ENCODE measurements around the gene C8G. TPM values are rescaled to one million over a fixed set of nuclear protein-coding genes. Genes with fewer than 3 reads are reported as not detected.

The C8G gene
- total RNA-seq, 4 donors from 2014 or later: 4.3 to 7.9 (median 6.4) TPM; not detected in 1

DNA sequence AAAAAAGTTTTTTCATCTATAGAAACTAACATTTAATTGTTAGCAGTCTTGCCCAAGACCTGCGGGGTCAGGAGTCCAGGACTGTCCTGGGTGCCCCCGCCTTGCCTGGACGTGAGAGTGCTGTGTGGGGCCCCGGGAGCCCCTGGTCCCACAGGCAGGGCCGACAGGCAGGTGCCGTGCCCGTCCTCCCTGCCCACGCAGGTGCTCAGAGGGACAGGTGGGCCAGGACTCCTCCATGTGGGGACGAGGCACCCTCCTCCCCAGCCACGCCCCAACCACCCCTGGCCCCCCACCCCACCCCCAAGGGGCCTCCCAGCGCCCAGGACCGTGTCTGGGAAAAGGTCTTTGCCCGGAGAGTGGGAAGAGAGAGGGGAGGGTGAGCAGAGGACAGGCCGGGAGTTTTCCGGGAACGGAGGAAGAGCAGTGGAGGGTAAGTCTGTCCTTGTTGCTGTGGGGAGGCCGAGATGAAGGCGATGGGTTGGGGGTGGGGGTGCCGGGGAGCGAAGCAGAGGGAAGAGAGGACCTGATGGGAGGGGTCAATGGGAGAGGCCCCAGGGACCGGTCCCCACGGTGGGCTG is 4.3 kb downstream of the C8G start:
- in situ Hi-C loops (cut with MboI; ENCODE audit: low pct_ligation_motif_present in 1 of 4, low pct_unique_long_range_greater_than_20kb in 1 of 4, low sequenced_read_pairs in 3 of 4): no loop called here
- Histone ChIP-seq H3K4me1 (peaks cover 3 to 36% (median 23%) of the 10 kb centered on the region in 4 donors), H3K9me3 (no peaks in the 10 kb centered on the region), H3K4me3 (peak overlapping the region; percentile 35 to 57 (median 52)), H3K27me3 (no peaks in the 10 kb centered on the region), H3K27ac (peak overlapping the region; percentile 90 to 93 (median 92)), H3K36me3 (no peaks in the 10 kb centered on the region)
- no peak for TF ChIP-seq POLR2A (IDR thresholded peaks at IDR 0.05)
- DNase-seq: no peak
- WGBS, 2 donors (ENCODE audit: low coverage in 1 of 2): 7 to 11% methylated on average over 5 to 21 of the region's 22 CpGs
- intact Hi-C loops (cut with DNase I; ENCODE audit: low total_unique reads): loop anchor here (5.0 to 10.0 kb wide), 2 partner anchors 83 to 85 kb away; partner anchors contain the start of genes EDF1 and FUT7

DNA sequence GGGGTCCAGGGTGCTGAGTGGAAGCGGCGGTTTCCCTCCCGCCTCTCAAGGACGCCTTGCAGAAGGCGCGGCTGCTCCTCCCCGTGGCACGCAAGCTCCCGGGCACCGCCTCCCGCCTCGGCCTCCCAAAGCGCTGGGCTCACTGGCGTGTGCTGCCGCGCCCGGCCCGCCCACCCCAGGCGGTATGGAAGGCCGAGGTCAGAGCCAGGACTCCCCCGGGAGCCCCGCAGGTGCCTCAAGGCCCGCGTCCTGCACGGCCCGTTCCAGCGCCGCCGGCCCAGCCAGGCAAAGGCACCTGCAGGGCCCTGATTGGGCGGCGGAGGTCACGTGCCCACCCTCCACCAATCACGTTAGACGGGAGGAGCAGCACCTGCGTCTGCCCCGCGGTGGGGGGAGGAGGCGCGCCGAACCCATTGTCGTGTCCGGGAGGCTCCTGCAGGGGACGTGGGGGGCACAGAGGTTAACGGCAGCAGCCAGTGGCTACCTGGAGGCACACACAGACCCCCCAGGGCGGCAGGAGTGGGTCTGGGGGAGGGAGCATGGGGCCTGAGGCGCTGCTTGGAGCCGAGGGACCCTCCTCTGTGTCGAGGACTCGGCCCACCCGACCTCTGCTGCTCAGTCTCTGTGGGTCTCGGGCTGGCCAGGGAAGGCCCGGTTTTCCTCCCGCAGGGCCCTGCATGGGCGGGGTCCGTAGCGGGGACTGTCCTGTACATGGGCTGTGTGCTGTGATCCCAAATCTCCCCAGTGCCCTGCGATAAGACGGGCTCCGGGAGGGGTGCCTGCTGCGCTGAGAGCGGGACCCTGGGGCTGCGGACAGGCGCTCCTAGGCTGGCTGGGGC is 5.0 kb downstream of the C8G start:
- H3K4me1 ChIP-seq: peaks cover 3 to 32% (median 19%) of the 10 kb centered on the region in 4 donors
- peak; percentile 98 for DNase-seq
- H3K4me3 ChIP-seq: peak overlapping the region; percentile 35 to 57 (median 52)
- H3K9me3 ChIP-seq: no peaks in the 10 kb centered on the region
- H3K27me3 ChIP-seq: no peaks in the 10 kb centered on the region
- 0 to 5% methylated on average over 6 to 31 of the region's 63 CpGs for WGBS, 2 donors (ENCODE audit: low coverage in 1 of 2)
- H3K36me3 ChIP-seq: no peaks in the 10 kb centered on the region
- in situ Hi-C loops (cut with MboI; ENCODE audit: low pct_ligation_motif_present in 1 of 4, low pct_unique_long_range_greater_than_20kb in 1 of 4, low sequenced_read_pairs in 3 of 4): no loop called here
- peak overlapping the region; percentile 90 to 93 (median 92) for H3K27ac ChIP-seq
- intact Hi-C loops (cut with DNase I; ENCODE audit: low total_unique reads): loop anchor here (5.0 to 10.0 kb wide), 2 partner anchors 82 to 85 kb away; partner anchors contain the start of genes EDF1 and FUT7
- peak; percentile 80 for TF ChIP-seq POLR2A (IDR thresholded peaks at IDR 0.05)
- peak; percentile 84 to 94 (median 86) for TF ChIP-seq POLR2AphosphoS5 (IDR thresholded peaks at IDR 0.05)
- TF ChIP-seq EP300 (IDR thresholded peaks at IDR 0.05; ENCODE audit: low read depth): no peak
- TF ChIP-seq, protein P1, sequence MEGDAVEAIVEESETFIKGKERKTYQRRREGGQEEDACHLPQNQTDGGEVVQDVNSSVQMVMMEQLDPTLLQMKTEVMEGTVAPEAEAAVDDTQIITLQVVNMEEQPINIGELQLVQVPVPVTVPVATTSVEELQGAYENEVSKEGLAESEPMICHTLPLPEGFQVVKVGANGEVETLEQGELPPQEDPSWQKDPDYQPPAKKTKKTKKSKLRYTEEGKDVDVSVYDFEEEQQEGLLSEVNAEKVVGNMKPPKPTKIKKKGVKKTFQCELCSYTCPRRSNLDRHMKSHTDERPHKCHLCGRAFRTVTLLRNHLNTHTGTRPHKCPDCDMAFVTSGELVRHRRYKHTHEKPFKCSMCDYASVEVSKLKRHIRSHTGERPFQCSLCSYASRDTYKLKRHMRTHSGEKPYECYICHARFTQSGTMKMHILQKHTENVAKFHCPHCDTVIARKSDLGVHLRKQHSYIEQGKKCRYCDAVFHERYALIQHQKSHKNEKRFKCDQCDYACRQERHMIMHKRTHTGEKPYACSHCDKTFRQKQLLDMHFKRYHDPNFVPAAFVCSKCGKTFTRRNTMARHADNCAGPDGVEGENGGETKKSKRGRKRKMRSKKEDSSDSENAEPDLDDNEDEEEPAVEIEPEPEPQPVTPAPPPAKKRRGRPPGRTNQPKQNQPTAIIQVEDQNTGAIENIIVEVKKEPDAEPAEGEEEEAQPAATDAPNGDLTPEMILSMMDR (IDR thresholded peaks at IDR 0.05): peak; percentile 15 to 72 (median 24)

DNA sequence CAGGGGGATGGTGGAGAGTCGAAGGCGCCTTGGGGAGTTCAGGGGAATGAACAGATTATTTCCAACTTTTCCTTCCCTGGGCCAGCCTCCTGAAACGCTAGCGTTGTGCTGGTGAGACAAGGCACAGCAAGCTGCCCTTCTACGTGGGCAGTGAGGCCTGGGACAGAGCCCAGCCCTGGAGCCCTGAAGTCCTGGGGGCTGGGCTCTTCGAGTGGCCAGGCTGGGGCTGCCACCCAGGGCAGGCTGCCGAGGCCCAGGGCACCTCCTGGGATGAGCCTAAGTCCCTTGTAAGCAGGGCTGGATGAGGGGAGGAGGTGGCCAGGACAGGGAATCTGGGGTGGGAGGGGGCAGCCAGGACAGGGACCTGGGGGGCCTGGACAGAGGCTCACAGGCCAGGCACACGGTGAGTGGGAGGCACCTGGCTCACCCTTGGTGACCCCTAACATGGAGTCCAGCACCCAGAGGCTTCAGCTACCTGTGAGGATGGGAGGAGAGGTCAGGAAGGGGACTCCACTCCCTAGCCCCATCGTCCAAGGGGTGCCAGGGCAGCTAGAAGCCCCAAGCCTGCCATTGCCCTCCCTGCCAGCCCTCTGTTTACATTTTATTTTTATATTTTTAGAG is 5.7 kb downstream of the C8G start:
- Histone ChIP-seq H3K9me3 (no peaks in the 10 kb centered on the region), H3K4me3 (peak overlapping the region in 3 of 4 donors; percentile 35 to 57 (median 48)), H3K36me3 (no peaks in the 10 kb centered on the region), H3K27me3 (no peaks in the 10 kb centered on the region), H3K27ac (peak overlapping the region; percentile 90 to 93 (median 92)), H3K4me1 (peaks cover 3 to 30% (median 19%) of the 10 kb centered on the region in 4 donors)
- intact Hi-C loops (cut with DNase I; ENCODE audit: low total_unique reads) (no loop called here), in situ Hi-C loops (cut with MboI; ENCODE audit: low pct_ligation_motif_present in 1 of 4, low pct_unique_long_range_greater_than_20kb in 1 of 4, low sequenced_read_pairs in 3 of 4) (no loop called here)
- no peak for DNase-seq
- 27% methylated on average over 6 of the region's 9 CpGs; no CpG with 5 or more reads in 1 of the 2 donors for WGBS, 2 donors (ENCODE audit: low coverage in 1 of 2)
- TF ChIP-seq POLR2A (IDR thresholded peaks at IDR 0.05) (no peak), EP300 (IDR thresholded peaks at IDR 0.05; ENCODE audit: low read depth) (no peak), POLR2AphosphoS5 (IDR thresholded peaks at IDR 0.05) (no peak)
- TF ChIP-seq, protein P1 (IDR thresholded peaks at IDR 0.05): no peak

DNA sequence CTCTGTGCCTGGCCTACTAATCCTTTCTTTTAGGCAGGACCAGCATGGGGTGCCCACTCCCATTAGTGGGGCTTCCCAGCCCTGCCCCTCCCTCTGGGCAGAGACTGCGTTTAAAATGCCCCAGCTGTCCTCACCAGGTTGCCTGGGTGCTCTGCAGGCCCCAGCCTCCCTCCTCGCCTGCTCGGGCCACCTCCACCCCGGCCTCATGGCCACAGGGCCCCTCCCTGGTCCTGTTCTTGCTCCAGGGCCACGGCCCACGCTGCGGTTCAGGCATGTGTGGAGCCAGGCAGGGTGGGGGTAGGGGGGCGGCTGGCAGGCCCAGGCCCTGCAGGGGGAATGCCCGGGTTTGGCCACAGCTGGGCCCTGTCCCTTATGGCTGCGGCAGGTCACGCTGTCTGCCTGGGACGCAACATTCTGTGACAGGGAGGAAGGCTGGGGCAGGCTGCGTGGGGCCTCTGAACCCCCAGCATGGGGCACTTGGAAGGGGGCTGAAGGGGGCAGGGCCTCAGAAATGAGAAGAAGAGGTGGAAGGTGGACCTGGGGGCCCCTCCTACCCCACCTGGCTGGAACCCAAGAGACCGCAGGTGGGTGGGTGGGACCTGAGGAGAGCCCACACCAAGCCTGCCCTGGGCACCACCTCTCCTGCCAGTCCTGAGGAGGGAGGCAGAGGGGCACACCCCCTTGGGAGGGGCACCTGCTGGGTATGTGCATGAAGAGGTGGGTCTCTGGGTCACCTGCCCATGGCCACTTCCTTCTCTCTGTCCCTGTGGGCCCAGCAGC is 6.7 kb downstream of the C8G start, which contains the start of gene LCN12:
Gene LCN12 (plus strand): TSS at position 733 of the 780 bp plus-strand sequence. CDS start 55 bp downstream, outside the sequence.
- H3K4me1 ChIP-seq: peaks cover 3 to 30% (median 19%) of the 10 kb centered on the region in 4 donors
- H3K27ac ChIP-seq: peak within 1 kb of the TSS in 2 of 4 donors; percentile 90 to 92
- no peak within 1 kb of the TSS for H3K4me3 ChIP-seq
- intact Hi-C loops (cut with DNase I; ENCODE audit: low total_unique reads): no loop called here
- WGBS, 2 donors (ENCODE audit: low coverage in 1 of 2): 72% methylated on average over 14 of the region's 14 CpGs; no CpG with 5 or more reads in 1 of the 2 donors
- in situ Hi-C loops (cut with MboI; ENCODE audit: low pct_ligation_motif_present in 1 of 4, low pct_unique_long_range_greater_than_20kb in 1 of 4, low sequenced_read_pairs in 3 of 4): no loop called here
- DNase-seq: no peak
- TF ChIP-seq EP300 (IDR thresholded peaks at IDR 0.05; ENCODE audit: low read depth): no peak
- TF ChIP-seq, protein P1 (IDR thresholded peaks at IDR 0.05): no peak
- no peak for TF ChIP-seq POLR2AphosphoS5 (IDR thresholded peaks at IDR 0.05)
- TF ChIP-seq POLR2A (IDR thresholded peaks at IDR 0.05): no peak
- H3K27me3 ChIP-seq: no peaks in the 10 kb centered on the region
- no peaks in the 10 kb centered on the region for H3K9me3 ChIP-seq
- no peaks in the 10 kb centered on the region for H3K36me3 ChIP-seq

Measured in transverse colon (tissue), 4 donors.